ENCODE measurements around the gene RPP25L. TPM values are rescaled to one million over a fixed set of nuclear protein-coding genes. Genes with fewer than 3 reads are reported as not detected.

RPP25L gene
- total RNA-seq, 1 donor: 19.2 TPM

- Histone ChIP-seq H4K20me1 (ENCODE audit: insufficient read depth, low read length) (no peaks in the 10 kb centered on the region), H3K27me3 (ENCODE audit: insufficient read depth, low read length) (peaks cover 52% of the 10 kb centered on the region), H3K27ac (ENCODE audit: low read depth, low read length) (no peak overlapping the region), H3K79me2 (ENCODE audit: insufficient read depth, low read length) (no peaks in the 10 kb centered on the region), H3K4me3 (ENCODE audit: insufficient read depth, low read length) (peak overlapping the region; percentile 45), H2AFZ (ENCODE audit: low read length) (no peak overlapping the region), H3K4me1 (ENCODE audit: insufficient read depth, low read length) (no peaks in the 10 kb centered on the region), H3K9me3 (ENCODE audit: low read depth, low read length) (no peaks in the 10 kb centered on the region), H3K4me2 (ENCODE audit: insufficient read depth, low read length) (peak overlapping the region; percentile 43), H3K36me3 (ENCODE audit: insufficient read depth, low read length) (no peaks in the 10 kb centered on the region)
- no peak for DNase-seq (ENCODE audit: insufficient read length, low spot score, missing footprints)
- no peak for TF ChIP-seq CTCF (IDR thresholded peaks at IDR 0.05; ENCODE audit: extremely low read depth, low read depth, low read length)
Observed at GRCh38 chr9:34577400-34578240, 34.3 kb downstream of the RPP25L start.

- H3K4me3 ChIP-seq (ENCODE audit: insufficient read depth, low read length): no peak overlapping the region
- no peaks in the 10 kb centered on the region for H3K4me1 ChIP-seq (ENCODE audit: insufficient read depth, low read length)
- no peaks in the 10 kb centered on the region for H3K36me3 ChIP-seq (ENCODE audit: insufficient read depth, low read length)
- TF ChIP-seq CTCF (IDR thresholded peaks at IDR 0.05; ENCODE audit: extremely low read depth, low read depth, low read length): no peak
- no peaks in the 10 kb centered on the region for H3K79me2 ChIP-seq (ENCODE audit: insufficient read depth, low read length)
- no peak overlapping the region for H3K27ac ChIP-seq (ENCODE audit: low read depth, low read length)
- DNase-seq (ENCODE audit: insufficient read length, low spot score, missing footprints): no peak
- no peak overlapping the region for H3K4me2 ChIP-seq (ENCODE audit: insufficient read depth, low read length)
- no peaks in the 10 kb centered on the region for H4K20me1 ChIP-seq (ENCODE audit: insufficient read depth, low read length)
- H3K9me3 ChIP-seq (ENCODE audit: low read depth, low read length): no peaks in the 10 kb centered on the region
- H2AFZ ChIP-seq (ENCODE audit: low read length): no peak overlapping the region
- H3K27me3 ChIP-seq (ENCODE audit: insufficient read depth, low read length): peaks cover 45% of the 10 kb centered on the region
Observed at GRCh38 chr9:34576597-34577399, 35.1 kb downstream of the RPP25L start.

DNA sequence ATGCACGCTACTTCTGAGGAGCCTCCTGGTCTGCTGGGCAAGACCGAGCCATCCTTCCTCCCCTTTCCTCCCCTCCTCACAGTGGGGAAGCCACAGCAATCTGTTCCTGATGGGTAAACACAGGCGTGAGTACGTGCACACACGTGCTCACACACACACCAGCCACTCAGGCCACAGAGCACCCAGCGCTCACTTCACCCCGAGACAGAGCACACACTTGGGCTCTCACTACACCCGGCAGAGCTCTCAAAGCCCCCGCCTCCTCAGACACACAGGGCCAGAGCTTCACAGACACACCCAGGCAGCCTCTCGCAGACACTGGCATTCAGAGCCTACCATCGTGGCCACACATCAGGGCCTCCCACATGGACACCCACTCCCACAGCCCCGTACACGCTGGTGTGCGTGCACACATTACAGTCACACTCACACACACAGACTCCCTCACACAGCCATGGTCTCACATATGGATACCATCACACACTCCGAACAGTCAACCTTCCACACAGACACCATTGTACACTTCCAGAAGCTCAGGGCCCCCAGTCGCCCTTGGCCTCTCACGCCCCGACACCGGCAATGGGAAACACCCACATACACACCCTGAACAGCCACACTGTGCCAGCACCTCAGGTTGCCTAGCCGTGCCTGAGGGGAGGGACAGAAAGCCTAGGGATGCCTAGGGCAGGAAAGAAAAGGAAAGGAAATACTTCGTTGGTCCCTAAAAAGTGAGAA, 35.9 kb downstream of the RPP25L start:
- DNase-seq (ENCODE audit: insufficient read length, low spot score, missing footprints): no peak
- H2AFZ ChIP-seq (ENCODE audit: low read length): no peak overlapping the region
- H3K79me2 ChIP-seq (ENCODE audit: insufficient read depth, low read length): no peaks in the 10 kb centered on the region
- no peaks in the 10 kb centered on the region for H3K4me1 ChIP-seq (ENCODE audit: insufficient read depth, low read length)
- H3K9me3 ChIP-seq (ENCODE audit: low read depth, low read length): no peaks in the 10 kb centered on the region
- H3K27ac ChIP-seq (ENCODE audit: low read depth, low read length): no peak overlapping the region
- H3K4me2 ChIP-seq (ENCODE audit: insufficient read depth, low read length): no peak overlapping the region
- H4K20me1 ChIP-seq (ENCODE audit: insufficient read depth, low read length): no peaks in the 10 kb centered on the region
- no peaks in the 10 kb centered on the region for H3K36me3 ChIP-seq (ENCODE audit: insufficient read depth, low read length)
- TF ChIP-seq CTCF (IDR thresholded peaks at IDR 0.05; ENCODE audit: extremely low read depth, low read depth, low read length): no peak
- no peak overlapping the region for H3K4me3 ChIP-seq (ENCODE audit: insufficient read depth, low read length)
- H3K27me3 ChIP-seq (ENCODE audit: insufficient read depth, low read length): peaks cover 39% of the 10 kb centered on the region
